PC-3 (cell line): ENCODE measurements around the gene NOSTRIN.

Experiments
- CTCF ChIP-seq: fragments of 300-600 bp; sonication (generic); conservative IDR thresholded peaks from 2 replicates; pipeline ENCODE4 v1.5.1; 2017; ENCODE audit warnings: antibody characterized with exemption, low read depth, mild to moderate bottlenecking, low read length
- EZH2phosphoT487 ChIP-seq: fragments of 300-600 bp; sonication (generic); IDR thresholded peaks from 2 replicates; pipeline ENCODE4 v1.6.1; 2018; ENCODE audit warnings: mild to moderate bottlenecking, antibody characterized with exemption, low read length, borderline replicate concordance

- TF ChIP-seq CTCF (no peak), EZH2phosphoT487 (no peak)
Measured at GRCh38 chr2:168814046-168814445, 11.6 kb downstream of the NOSTRIN start.
